NCI-H345 treated with DMSO at 0.1 percent for 48 hours (cell line): Measurements from ENCODE around the gene SLC37A2.
"Not testable (repeated sequence)": the region's sequence is repeated elsewhere in the genome, so short reads cannot be mapped to it uniquely, and the experiment has no call there.

ENCODE experiments used
- DNase-seq: peaks from one replicate; lab custom pipeline; 2025; ENCODE audit not compliant: unreplicated experiment; lab: John Stamatoyannopoulos, UW

The SLC37A2 gene

GRCh38 chr11:125083312-125084056 lies 20.4 kb downstream of the SLC37A2 start:
- no peak for DNase-seq

- no peak for DNase-seq
Observed at GRCh38 chr11:125084057-125084416, 20.9 kb downstream of the SLC37A2 start.

GRCh38 chr11:125084761-125085231 lies 21.7 kb downstream of the SLC37A2 start:
- DNase-seq = no peak

GRCh38 chr11:125085301-125086081 lies 22.4 kb downstream of the SLC37A2 start:
- DNase-seq = no peak

- DNase-seq = no peak
Observed at GRCh38 chr11:125086633-125087296, 23.7 kb downstream of the SLC37A2 start.

GRCh38 chr11:125088123-125088522 lies 25.0 kb downstream of the SLC37A2 start:
- DNase-seq = no peak

- DNase-seq = no peak
Observed at GRCh38 chr11:125088576-125089455, 25.7 kb downstream of the SLC37A2 start.

- not testable (repeated sequence) for DNase-seq
Observed at GRCh38 chr11:125089481-125089880, 26.4 kb downstream of the SLC37A2 start.

- DNase-seq = not testable (repeated sequence)
Observed at GRCh38 chr11:125090151-125090550, 27.0 kb downstream of the SLC37A2 start.

- DNase-seq = no peak
Observed at GRCh38 chr11:125090816-125091215, 27.7 kb downstream of the SLC37A2 start.

- DNase-seq = peak; percentile 2
Observed at GRCh38 chr11:125091247-125091876, 28.3 kb downstream of the SLC37A2 start.

GRCh38 chr11:125091877-125092664 lies 29.0 kb downstream of the SLC37A2 start:
- DNase-seq = no peak

- no peak for DNase-seq
Observed at GRCh38 chr11:125092669-125093068, 29.6 kb downstream of the SLC37A2 start.

GRCh38 chr11:125093502-125093901 lies 30.4 kb downstream of the SLC37A2 start:
- DNase-seq = no peak

GRCh38 chr11:125094731-125095130 lies 31.6 kb downstream of the SLC37A2 start:
- no peak for DNase-seq

- DNase-seq = no peak
Observed at GRCh38 chr11:125100136-125100535, 37.0 kb downstream of the SLC37A2 start.

- DNase-seq = no peak
Observed at GRCh38 chr11:125101596-125101995, 38.5 kb downstream of the SLC37A2 start.

- no peak for DNase-seq
Observed at GRCh38 chr11:125102025-125102424, 38.9 kb downstream of the SLC37A2 start.

- no peak for DNase-seq
Observed at GRCh38 chr11:125102510-125102909, 39.4 kb downstream of the SLC37A2 start.
